Adrenal gland (tissue), 5 donors: Measurements from ENCODE around the gene ARHGEF4.

Experiments
- POLR2A ChIP-seq, 2 donors: fragments of 450-650 bp; IDR thresholded peaks; one replicate each; pipeline ENCODE4 v1.6.1; 2017; ENCODE audit warnings: antibody characterized with exemption in 2 of 2, mild to moderate bottlenecking in 2 of 2, moderate library complexity in 1 of 2
- TF ChIP-seq, protein P1 (sequence below), 6 experiments: fragments of 450-650 bp in 4 of 6; fragments of 200-600 bp in 2 of 6; sonication (generic) in 1 of 6; IDR thresholded peaks; 1 replicate in 5 of 6; 2 replicates in 1 of 6; pipeline versions ENCODE4 v1.5.1 to v1.8.0; 2016 to 2021; ENCODE audit warnings: antibody characterized with exemption in 6 of 6, mild to moderate bottlenecking in 2 of 6, moderate library complexity in 1 of 6
- donor health status: DM: no; HTN: no; CAD: no.

DNA sequence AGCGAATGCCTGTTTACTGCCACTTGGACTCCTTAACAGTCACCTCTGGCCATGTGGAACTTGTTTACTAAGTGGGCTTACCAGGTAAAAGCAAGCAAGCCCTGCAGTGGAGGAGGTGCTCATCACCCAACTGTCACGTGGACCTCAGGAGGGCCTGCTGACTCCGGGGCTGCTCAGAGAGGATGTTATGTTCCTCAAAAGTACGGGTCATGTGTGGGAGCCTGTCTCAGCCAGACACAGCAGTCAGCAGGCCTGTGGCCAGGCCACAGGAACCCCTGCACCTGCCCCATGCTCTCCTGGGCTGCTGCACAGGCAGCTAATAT is 45.1 kb upstream of the ARHGEF4 start:
- TF ChIP-seq, protein P1, sequence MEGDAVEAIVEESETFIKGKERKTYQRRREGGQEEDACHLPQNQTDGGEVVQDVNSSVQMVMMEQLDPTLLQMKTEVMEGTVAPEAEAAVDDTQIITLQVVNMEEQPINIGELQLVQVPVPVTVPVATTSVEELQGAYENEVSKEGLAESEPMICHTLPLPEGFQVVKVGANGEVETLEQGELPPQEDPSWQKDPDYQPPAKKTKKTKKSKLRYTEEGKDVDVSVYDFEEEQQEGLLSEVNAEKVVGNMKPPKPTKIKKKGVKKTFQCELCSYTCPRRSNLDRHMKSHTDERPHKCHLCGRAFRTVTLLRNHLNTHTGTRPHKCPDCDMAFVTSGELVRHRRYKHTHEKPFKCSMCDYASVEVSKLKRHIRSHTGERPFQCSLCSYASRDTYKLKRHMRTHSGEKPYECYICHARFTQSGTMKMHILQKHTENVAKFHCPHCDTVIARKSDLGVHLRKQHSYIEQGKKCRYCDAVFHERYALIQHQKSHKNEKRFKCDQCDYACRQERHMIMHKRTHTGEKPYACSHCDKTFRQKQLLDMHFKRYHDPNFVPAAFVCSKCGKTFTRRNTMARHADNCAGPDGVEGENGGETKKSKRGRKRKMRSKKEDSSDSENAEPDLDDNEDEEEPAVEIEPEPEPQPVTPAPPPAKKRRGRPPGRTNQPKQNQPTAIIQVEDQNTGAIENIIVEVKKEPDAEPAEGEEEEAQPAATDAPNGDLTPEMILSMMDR (IDR thresholded peaks at IDR 0.05) = no peak
- TF ChIP-seq POLR2A (IDR thresholded peaks at IDR 0.05) = no peak
